SK-MEL-5 (cell line): Measurements from ENCODE around the gene CREB3. TPM values are rescaled to one million over a fixed set of nuclear protein-coding genes. Genes with fewer than 3 reads are reported as not detected.

Experiments
- DNase-seq: peaks from one replicate; pipeline ENCODE4 v3.0.0-alpha.2; 2016; ENCODE audit warnings: low read depth, low spot score
- in situ Hi-C: cut with HindIII; loops from 2 replicates; pipeline ENCODE4 v1.10.0; 2016; ENCODE audit warnings: low sequenced_read_pairs, high pct_unique_total_duplicates, low pct_unique_long_range_greater_than_20kb
- total RNA-seq: library from RNA; depleted of rRNA; stranded (reverse); fragments of >200 nt; shearing (Covaris generic); gene quantifications from 2 replicates; pipeline ENCODE4 v1.2.3, GENCODE V29; 2014

Gene CREB3
- total RNA-seq, 1 experiment from 2014 or later, result 27.2 TPM

DNA sequence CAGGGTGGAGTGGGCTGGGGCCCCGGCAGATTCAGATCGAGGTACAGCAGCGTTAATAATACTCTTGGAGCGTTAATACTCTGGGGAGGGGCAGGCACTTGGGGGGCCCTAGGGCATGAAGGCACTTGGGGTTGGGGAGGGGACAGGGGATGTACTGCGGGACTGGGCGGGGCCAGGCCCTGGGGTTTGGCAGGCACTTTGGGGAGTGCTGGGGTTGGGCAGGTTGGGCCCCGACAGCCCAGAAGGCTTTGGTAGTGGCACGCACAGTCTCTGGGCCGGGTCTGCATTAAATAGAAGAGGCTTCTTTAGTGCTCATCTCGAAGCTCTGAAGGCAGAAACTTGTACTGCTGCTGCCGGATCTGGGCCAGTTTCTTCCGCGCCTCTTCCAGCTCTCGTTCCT lies 35.0 kb upstream of the CREB3 start:
- in situ Hi-C loops, result no loop called here
- DNase-seq, result no peak

DNA sequence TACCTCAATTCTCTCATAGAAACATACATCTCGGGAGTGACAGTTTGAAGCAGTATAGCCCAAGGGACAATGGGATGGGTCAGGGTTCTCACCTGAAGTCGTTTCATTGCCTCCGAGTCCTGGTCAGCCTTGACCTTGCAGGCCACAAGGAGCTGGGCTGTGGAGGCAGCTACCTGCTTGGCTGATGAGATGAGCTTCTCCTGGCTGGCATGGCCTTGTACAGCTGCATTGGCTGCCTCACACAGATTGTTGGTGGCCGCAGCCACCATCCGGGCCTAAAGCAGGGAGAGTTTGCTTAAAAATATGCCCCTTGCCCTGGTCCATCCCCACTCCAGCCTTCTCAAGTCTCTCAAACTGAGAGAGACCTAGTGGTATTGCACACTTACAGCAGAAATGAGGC lies 34.2 kb upstream of the CREB3 start:
- no peak for DNase-seq
- in situ Hi-C loops, result no loop called here

DNA sequence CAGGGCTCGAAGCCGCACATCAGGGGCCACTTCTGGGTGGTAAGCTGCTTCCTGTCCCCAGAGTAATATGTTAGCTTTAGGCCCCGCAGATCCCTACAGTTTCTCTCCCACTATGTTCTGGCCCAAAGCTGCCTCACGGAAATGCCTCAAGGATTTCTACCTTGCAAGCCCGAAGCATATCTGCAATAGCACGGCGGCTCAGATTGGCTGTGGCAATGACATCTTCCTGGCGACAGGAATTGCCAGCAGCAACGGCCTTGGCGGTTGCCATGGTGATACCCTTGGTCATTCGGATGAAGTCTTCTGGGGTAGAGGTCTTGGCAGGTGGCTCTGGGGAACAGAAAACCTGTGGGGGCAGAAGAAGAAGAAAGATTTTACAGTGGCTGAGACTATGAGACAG lies 32.4 kb upstream of the CREB3 start:
- in situ Hi-C loops, result no loop called here
- DNase-seq, result no peak

DNA sequence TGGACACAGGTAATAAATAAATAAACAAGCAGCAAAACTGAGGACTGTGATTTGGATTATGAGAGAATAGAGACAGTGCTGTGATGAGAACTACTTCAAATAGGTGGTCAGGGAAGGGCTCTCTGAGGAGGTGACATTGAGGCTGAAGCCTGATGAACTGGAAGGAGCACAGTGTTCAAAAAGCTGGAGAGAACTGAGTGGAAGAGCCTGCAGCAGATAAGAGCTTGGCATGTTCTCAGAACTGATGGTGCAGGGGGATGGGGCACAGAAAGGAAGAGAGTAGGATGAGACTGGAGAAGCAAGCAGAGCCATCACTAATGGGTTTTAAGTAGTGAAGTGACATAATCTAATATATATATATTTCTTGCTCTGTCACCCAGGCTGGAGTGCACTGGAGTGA lies 31.5 kb upstream of the CREB3 start:
- in situ Hi-C loops, result no loop called here
- DNase-seq, result no peak

DNA sequence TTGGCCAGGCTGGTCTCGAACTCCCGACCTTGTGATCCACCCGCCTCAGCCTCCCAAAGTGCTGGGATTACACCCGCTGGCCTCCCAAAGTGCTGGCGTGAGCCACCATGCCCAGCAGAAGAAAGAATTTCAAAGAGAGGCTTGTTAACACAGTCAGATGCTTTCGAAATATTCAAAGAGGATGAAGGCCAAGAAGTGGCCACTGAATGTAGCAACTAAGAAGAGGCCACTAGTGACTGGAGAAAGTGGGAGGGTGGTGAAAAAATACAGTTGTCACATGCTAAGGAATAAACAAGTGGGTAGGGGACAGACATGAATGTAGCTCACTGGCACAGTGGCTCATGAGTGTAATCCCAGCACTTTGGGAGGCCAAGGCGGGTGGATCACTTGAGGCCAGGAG lies 29.8 kb upstream of the CREB3 start:
- in situ Hi-C loops, result no loop called here
- no peak for DNase-seq

DNA sequence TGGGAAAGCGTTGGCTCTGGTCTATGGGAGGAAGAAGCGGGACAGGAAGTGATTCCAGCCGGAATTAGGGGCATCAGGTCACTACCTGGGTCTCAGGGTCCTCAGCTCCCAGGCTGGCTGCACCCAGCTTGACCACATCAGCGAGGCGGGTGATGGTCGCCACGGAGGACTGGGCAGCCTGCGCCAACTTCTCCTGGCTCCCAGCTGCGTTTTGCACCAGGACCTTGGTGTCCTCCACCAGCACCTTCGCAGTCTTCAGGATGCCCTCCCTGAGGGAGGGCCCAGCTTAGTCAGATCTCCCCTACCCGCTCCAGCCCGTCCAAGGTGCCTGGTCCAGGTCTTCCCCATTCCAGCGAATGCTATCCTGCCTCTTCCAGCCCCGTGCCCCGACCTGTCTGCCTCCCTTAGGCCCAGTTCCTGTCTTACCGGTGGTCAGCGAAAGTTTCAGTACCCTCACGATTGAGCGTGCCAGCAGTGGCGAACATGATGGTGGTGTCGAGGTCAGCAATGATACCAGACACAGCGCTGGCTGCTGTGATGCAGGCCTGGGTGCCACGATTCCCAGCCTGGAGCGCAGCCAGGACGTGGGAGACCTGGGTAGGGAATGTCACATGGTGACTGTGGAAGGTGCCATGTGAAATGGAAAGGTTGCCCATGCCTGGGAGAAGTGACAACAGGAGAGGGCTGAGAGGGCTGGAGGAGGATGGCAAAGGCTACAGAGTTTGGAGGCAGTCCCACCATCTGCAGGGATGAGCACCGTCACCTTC lies 28.4 kb upstream of the CREB3 start:
- no peak for DNase-seq
- in situ Hi-C loops, result no loop called here

DNA sequence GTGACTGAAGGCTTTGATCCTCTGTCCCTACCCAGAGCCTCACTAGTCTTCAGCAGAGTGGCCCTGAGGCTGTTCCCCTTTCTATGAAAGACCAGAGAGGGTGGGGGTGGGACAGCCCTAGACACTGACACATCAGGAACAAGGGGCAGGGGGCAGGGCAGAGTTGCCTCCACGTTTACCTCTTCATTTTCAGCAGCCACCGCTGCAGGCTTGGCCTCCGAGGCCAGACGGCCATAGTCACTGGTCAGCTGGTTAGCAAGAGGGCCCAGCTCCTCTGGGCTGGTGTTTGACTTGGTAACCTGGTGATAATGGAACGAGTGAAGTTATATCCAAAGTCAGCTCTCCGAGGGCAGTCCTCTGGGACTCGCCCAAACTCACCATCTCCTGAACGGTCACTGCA lies 27.1 kb upstream of the CREB3 start:
- no peak for DNase-seq
- in situ Hi-C loops, result no loop called here

DNA sequence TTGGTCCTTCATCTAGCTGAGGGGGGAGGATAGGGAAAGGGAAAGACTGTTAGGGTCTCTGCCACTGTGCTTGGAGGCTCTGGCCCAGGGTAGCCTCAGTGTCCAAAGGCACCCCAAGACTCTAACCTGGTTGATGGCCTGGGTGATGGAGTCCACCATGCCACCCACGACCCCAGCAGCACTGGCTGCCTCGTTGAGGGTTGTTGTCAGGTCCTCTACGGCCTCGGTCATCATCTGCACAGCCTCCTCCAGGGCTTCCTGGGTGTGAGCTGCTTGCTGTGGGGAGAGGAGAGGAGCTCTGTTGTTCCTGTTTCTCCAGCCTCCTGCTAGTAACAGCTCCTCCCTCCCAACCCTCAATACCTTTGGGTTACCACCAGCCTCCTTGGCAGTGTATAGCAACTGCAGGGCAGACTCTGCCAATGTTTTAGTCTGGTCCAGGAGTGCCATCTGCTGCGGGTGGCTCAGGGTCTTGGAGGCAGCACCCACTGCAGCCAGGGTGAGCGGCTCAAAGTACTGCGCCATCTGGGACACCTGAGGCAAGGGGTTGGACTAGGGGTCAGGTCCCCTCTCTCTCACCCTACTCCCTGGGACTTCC lies 26.5 kb upstream of the CREB3 start:
- in situ Hi-C loops, result no loop called here
- DNase-seq, result no peak

DNA sequence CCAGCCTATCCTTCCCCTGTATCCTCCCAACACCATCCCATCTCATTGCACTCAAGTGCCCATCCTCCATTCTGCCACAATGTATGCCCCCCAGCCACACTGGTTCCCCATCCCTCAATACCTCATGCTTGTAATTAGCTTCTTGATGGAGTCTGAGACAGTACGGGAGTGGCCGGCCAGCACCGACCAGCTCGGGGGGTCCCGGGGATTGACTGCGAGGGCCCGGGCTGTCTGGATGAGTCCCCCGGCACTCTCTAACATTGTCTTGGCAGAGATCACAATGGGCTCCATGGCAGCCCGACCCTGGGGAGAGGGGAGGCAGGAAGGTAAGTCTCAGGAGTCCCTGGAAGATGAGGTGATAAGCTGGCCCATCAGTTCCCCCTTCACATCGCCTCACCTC lies 25.5 kb upstream of the CREB3 start:
- no peak for DNase-seq
- in situ Hi-C loops, result no loop called here

DNA sequence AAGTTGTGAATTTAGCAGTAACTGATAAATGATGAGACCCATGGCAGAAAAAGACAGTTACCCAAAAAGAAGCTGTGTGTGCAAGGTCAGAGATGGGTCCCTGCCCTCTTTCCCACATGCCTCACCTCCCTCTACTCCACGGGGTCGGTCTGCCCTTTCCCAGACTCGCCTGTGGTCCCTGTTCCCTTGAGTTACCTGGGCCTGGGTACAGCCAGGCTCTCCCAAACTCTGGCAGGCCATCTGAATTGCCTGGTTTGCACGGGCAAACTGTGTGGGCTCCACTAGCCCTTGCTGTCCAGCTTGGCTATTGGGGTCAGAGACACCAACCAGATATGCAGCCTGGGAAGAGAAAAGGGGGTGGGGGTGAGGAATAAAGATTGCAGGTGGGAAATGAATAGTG lies 24.3 kb upstream of the CREB3 start:
- in situ Hi-C loops, result no loop called here
- no peak for DNase-seq

DNA sequence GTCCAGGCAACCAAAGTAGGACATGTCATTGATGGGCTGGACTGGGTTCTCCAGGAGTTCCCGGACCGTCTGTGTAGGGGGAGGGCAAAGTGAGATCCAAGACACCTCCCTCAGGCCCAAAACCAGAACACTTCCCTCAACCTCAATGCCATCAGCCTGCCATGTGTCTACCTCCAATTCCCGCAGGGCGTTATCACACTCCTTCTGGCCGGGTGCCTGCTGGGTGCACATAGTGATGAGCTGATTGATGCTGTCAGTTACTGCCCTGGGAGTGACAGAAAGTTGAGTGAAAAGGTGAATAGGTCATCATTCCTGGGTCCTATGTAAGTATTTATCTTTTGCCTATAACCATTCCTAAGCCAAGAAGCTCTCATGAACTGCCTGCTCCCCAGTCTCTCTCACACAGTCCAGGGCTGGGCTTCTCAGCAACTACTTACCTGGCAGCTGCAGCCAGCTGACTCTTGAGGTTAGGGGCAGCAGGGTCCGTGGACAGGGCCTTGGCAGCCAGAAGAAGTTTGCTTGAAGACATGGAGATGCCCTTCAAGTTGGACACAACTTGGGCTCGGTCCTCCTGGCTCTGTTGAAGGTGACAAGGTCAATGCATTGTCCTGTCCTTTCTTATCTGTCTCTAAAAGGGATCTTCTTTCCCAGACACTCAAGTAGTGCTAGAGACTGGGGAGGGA lies 21.5 kb upstream of the CREB3 start:
- no peak for DNase-seq
- in situ Hi-C loops, result no loop called here

DNA sequence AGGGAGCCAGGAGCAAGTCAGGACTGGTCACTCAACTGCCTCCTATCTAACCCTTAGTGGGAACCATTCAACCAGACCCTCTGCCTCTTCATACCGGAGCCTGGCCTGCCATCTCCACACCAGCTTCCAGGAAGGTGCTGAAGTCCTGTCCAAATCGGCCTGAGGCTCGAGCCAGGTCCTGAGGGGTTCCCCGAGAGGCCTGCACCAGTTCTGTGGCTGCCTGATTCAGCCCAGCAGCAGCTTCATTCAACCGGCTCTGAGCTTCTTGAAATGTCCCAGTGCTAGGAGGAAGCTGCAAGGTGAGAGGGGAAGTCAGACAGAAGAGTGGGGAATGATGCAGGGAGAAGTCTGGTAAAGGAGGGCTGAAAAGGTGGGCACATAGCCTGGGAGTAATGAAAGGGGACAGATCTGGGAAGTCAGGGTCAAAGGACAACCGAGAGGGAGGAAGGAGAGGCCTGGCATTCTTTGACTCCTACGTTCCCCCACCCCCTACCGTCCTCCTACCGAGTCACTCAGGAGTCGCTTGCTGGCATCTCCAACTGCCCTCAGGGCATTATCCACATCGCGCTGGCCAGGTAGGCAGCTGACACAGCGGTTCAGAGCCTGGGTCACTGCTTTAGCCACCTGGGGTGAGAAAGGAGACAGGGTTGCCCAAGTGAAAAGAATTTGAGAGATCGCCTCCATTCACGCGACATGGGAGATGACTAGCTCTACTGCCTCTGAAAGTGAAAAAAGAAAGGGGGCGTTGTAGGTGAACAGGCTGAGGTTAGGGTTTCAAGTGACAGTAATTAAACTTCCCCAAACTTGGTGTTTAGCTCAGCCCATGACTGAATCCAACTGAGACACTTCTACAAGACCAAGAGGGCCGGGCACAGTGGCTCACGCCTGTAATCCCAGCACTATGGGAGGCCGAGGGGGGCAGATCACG lies 20.7 kb upstream of the CREB3 start:
- in situ Hi-C loops, result no loop called here
- no peak for DNase-seq

DNA sequence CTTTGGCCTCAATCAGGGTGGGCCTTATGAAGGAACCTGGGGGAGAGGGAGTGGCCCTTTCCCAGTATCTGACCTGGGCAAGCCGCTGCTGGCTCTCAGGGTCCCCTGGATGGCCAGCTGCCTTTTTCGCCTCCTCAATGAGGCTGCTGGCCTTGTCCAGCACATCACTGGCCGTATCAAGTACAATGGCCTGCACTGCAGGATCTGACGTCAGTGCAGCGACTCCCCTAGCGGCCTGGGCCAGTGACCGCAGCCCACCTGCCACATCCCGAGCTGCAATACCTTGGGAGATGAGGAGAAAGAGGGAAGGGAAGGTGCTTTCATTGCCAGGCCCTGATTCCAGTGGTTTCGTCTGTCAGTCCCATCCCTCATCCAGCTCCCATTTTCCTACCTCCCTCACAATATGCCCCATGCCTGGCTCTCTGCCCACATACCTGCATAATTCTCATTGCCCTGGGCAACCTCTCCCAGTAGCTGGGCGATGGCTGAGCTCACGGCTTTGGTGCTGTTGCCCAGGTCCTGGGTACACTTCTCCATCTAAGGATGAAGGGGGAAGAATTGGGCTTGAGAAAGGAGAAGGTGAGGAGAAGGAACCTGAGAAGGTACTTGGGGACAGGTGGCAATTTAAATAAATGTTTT lies 19.6 kb upstream of the CREB3 start:
- DNase-seq, result no peak
- in situ Hi-C loops, result no loop called here

DNA sequence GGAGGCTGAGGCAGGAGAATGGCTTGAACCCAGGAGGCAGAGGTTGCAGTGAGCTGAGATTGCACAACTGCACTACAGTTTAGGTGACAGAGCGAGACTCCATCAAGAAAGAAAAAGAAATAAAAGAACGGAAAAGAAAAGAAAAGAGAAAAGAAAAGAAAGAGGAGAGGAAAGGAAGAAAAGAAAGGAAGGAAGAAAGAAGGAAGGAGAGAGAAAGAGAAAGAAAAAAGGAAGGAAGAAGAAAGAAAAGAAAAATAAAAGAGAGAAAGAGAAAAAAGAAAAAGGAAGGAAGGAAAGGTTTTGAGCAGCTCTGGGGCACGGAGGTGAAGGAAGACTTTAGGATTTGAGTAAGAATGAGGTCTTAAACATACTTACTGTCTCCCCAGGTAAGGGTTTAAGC lies 18.9 kb upstream of the CREB3 start:
- in situ Hi-C loops, result no loop called here
- DNase-seq, result no peak

DNA sequence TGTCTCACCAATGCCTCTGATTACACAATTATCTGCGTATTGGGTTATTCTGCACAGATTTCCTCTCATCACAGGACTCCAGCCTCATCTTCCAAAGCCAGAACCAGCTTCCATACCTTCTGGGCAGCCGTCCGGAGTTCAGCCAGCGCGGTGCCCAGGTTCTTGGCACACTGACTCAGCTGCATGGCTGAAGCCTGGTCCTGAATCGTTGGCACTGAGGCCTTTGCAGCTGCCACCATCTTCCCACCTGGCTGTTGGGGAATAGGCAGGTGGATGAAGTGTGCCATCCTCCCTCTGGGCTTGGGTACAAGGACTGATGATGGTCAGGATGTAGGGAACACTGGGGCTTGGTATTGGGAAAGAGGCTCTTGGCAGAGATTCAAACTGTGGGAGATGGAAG lies 18.3 kb upstream of the CREB3 start:
- in situ Hi-C loops, result no loop called here
- no peak for DNase-seq

DNA sequence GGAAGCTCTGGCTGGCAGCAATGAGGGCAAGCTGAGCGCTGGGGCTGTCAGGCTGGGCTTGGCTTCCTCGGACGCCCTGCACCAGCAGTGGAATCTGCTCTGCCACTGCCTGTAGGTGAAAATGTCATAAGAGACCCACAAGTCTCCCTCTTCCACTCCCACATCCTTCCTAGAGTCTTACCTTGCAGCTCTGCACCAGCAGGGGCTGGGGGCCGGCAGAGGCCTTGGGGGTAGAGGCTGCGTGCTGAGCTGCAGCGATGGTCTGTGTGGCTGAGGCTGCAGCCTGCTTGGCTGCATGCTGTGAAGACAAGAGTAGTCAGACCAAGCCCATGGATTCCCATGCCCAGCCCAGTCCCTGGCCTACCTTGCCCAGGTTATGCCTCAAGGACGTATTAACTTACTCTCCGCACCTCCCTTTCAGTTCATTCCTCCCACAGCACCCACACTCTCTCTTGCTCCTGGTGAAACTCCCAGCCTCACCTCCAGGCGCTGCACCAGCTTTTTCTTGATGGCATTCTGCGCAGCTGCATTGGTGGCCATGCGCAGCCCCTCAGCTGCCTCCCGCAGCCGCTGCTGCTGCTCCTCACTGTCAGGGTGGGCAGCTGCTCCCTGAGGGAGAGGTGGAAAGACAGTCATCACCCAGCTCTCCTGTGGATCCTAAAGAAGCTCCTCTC lies 17.8 kb upstream of the CREB3 start:
- in situ Hi-C loops, result no loop called here
- DNase-seq, result no peak

DNA sequence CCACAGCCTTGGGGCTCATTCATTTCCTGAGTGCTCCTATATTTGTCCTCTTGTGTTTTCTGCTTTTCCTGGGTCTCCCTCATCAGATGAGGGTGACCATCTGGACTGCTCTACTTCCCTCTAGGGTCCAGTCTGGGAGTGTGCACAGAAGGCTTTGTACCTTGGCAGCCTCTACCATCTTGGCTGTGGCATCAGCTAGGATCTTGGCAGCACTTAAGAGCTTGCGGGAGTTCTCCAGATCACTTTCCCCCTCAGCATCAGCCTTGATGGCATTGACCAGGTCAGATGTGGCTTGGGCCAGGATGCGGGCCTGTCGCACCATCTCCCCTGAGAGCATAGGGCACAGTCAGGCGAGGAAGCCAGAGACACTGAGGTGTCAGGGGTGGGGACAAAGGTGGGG lies 16.2 kb upstream of the CREB3 start:
- DNase-seq, result no peak
- in situ Hi-C loops, result no loop called here
